DMS79 (cell line): Measurements from ENCODE around the gene ST3GAL4.
A peak's percentile ranks its signal among the peaks of the same experiment; 100 is the strongest.
"Not testable (repeated sequence)": the region's sequence is repeated elsewhere in the genome, so short reads cannot be mapped to it uniquely, and the experiment has no call there.

Experiments
- DNase-seq: peaks from one replicate; lab custom pipeline; 2025; lab: John Stamatoyannopoulos, UW

Gene ST3GAL4

GRCh38 chr11:126355324-126355925 is at the start of gene ST3GAL4:
ST3GAL4 (plus strand) TSS chr11:126355686; CDS start chr11:126406156, 50,470 bp downstream.
- peak; percentile 69 for DNase-seq

- DNase-seq = no peak
Measured at GRCh38 chr11:126305699-126306098, 49.8 kb upstream of the ST3GAL4 start.

- DNase-seq = no peak
Measured at GRCh38 chr11:126307706-126308105, 47.8 kb upstream of the ST3GAL4 start.

- no peak for DNase-seq
Measured at GRCh38 chr11:126308271-126308671, 47.2 kb upstream of the ST3GAL4 start.

- not testable (repeated sequence) for DNase-seq
Measured at GRCh38 chr11:126308771-126309170, 46.7 kb upstream of the ST3GAL4 start.

- peak; percentile 38 for DNase-seq
Measured at GRCh38 chr11:126310200-126310991, 45.1 kb upstream of the ST3GAL4 start.

GRCh38 chr11:126310992-126311310 is 44.5 kb upstream of the ST3GAL4 start:
- DNase-seq = no peak

- DNase-seq = no peak
Measured at GRCh38 chr11:126311401-126312291, 43.8 kb upstream of the ST3GAL4 start.

- DNase-seq = no peak
Measured at GRCh38 chr11:126312961-126313360, 42.5 kb upstream of the ST3GAL4 start.

GRCh38 chr11:126313826-126314225 is 41.7 kb upstream of the ST3GAL4 start:
- DNase-seq = no peak

- no peak for DNase-seq
Measured at GRCh38 chr11:126317432-126317755, 38.1 kb upstream of the ST3GAL4 start.

- peak; percentile 90 for DNase-seq
Measured at GRCh38 chr11:126317756-126318573, 37.5 kb upstream of the ST3GAL4 start.

GRCh38 chr11:126318574-126319373 is 36.7 kb upstream of the ST3GAL4 start:
- peak; percentile 37 for DNase-seq

GRCh38 chr11:126319374-126319740 is 36.1 kb upstream of the ST3GAL4 start:
- DNase-seq = no peak

GRCh38 chr11:126322996-126323395 is 32.5 kb upstream of the ST3GAL4 start:
- DNase-seq = no peak

- no peak for DNase-seq
Measured at GRCh38 chr11:126327281-126328000, 28.0 kb upstream of the ST3GAL4 start.

- DNase-seq = no peak
Measured at GRCh38 chr11:126328001-126328390, 27.5 kb upstream of the ST3GAL4 start.

- DNase-seq = no peak
Measured at GRCh38 chr11:126328444-126328843, 27.0 kb upstream of the ST3GAL4 start.

GRCh38 chr11:126328938-126329643 is 26.4 kb upstream of the ST3GAL4 start:
- DNase-seq = no peak
